Activated naive CD4-positive, alpha-beta T cell treated with anti-CD3 and anti-CD28 coated beads for 36 hours (primary cell): ENCODE results near the gene LCE2A. TPM values are rescaled to one million over a fixed set of nuclear protein-coding genes. Genes with fewer than 3 reads are reported as not detected.

Source experiments
- CTCF ChIA-PET: fragments of 350-600 bp; sonication (Branson Sonifier 250); formaldehyde crosslinking; loops from one replicate; lab custom pipeline; 2021; ENCODE audit warnings: antibody characterized with exemption; lab: Charles Lee
- DNase-seq: peaks from one replicate; pipeline ENCODE4 v3.0.0-alpha.2; 2020
- H3K27ac Mint-ChIP-seq: one replicate; pipeline ENCODE4 v1.8.0; 2021; ENCODE audit warnings: mild to moderate bottlenecking, mixed read lengths
- H3K27me3 Mint-ChIP-seq: one replicate; pipeline ENCODE4 v1.8.0; 2021; ENCODE audit warnings: low read depth, mixed read lengths
- H3K36me3 Mint-ChIP-seq: one replicate; pipeline ENCODE4 v1.8.0; 2021; ENCODE audit warnings: low read depth, mixed read lengths
- H3K4me1 Mint-ChIP-seq: one replicate; pipeline ENCODE4 v1.8.0; 2021; ENCODE audit warnings: low read depth, mixed read lengths
- H3K4me3 Mint-ChIP-seq: one replicate; pipeline ENCODE4 v1.8.0; 2021; ENCODE audit warnings: mild to moderate bottlenecking, moderate library complexity, mixed read lengths
- H3K9me3 Mint-ChIP-seq: one replicate; pipeline ENCODE4 v1.8.0; 2021; ENCODE audit warnings: mixed read lengths
- intact Hi-C: fragments of 100-400 bp; cut with micrococcal nuclease; formaldehyde crosslinking; loops from one replicate; pipeline ENCODE4 v1.15.1; 2023
- total RNA-seq, 2 experiments: library from RNA; stranded (reverse); gene quantifications; one replicate each; pipeline ENCODE4 v1.2.3, GENCODE V29; 2021

LCE2A gene
- total RNA-seq, 2 experiments from 2014 or later = not detected

- H3K4me3 Mint-ChIP-seq = no peak overlapping the region
- no peak overlapping the region for H3K27ac Mint-ChIP-seq
- intact Hi-C loops = no loop called here
- H3K9me3 Mint-ChIP-seq = no peaks in the 10 kb centered on the region
- H3K4me1 Mint-ChIP-seq = no peaks in the 10 kb centered on the region
- H3K27me3 Mint-ChIP-seq = peaks cover 25% of the 10 kb centered on the region
- no peak for DNase-seq
- CTCF ChIA-PET = no interaction called here
- H3K36me3 Mint-ChIP-seq = no peaks in the 10 kb centered on the region
Observed at GRCh38 chr1:152745765-152746444, 47.8 kb downstream of the LCE2A start.

- Mint-ChIP-seq H3K4me1 (no peaks in the 10 kb centered on the region), H3K27me3 (peaks cover 18% of the 10 kb centered on the region), H3K36me3 (no peaks in the 10 kb centered on the region), H3K9me3 (no peaks in the 10 kb centered on the region), H3K27ac (no peak overlapping the region), H3K4me3 (no peak overlapping the region)
- intact Hi-C loops = no loop called here
- CTCF ChIA-PET = no interaction called here
- no peak for DNase-seq
Observed at GRCh38 chr1:152747831-152748230, 49.7 kb downstream of the LCE2A start.

Other genes with a start within 250 kb of the LCE2A start
- not detected for gene LCE5A, start 187.5 kb upstream of the LCE2A start, total RNA-seq
- not detected for gene CRCT1, start 183.9 kb upstream of the LCE2A start, total RNA-seq
- not detected for gene LCE3E, start 131.6 kb upstream of the LCE2A start, total RNA-seq
- gene LCE3D, start 117.8 kb upstream of the LCE2A start, total RNA-seq = not detected
- not detected for gene LCE3C, start 98.1 kb upstream of the LCE2A start, total RNA-seq
- gene LCE3B, start 84.5 kb upstream of the LCE2A start, total RNA-seq = not detected
- gene LCE3A, start 75.2 kb upstream of the LCE2A start, total RNA-seq = not detected
- gene LCE2D, start 35.0 kb upstream of the LCE2A start, total RNA-seq = not detected
- gene LCE2C, start 23.1 kb upstream of the LCE2A start, total RNA-seq = not detected
- gene LCE2B, start 12.2 kb upstream of the LCE2A start, total RNA-seq = not detected
- not detected for gene LCE4A, start 9.8 kb downstream of the LCE2A start, total RNA-seq
- not detected for gene KPRP, start 59.7 kb downstream of the LCE2A start, total RNA-seq
- not detected for gene LCE1F, start 76.8 kb downstream of the LCE2A start, total RNA-seq
- gene LCE1E, start 87.9 kb downstream of the LCE2A start, total RNA-seq = not detected
- gene LCE1D, start 98.4 kb downstream of the LCE2A start, total RNA-seq = not detected
- gene LCE1C, start 108.3 kb downstream of the LCE2A start, total RNA-seq = not detected
- not detected for gene LCE1B, start 113.6 kb downstream of the LCE2A start, total RNA-seq
- not detected for gene LCE1A, start 129.1 kb downstream of the LCE2A start, total RNA-seq
- gene LCE6A, start 144.5 kb downstream of the LCE2A start, total RNA-seq = not detected
- not detected for gene LCE7A, start 161.7 kb downstream of the LCE2A start, total RNA-seq
- gene SMCP, start 180.0 kb downstream of the LCE2A start, total RNA-seq = not detected
- not detected for gene IVL, start 210.2 kb downstream of the LCE2A start, total RNA-seq
- gene SPRR5, start 248.9 kb downstream of the LCE2A start, total RNA-seq = not detected